Stimulated activated memory B cell treated with anti-CD40 and anti-IgM and Interleukin-4, amounts not matched to agents 10 μg/mL and 1 μg/mL and 100 μg/mL, for 72 hours (primary cell): ENCODE measurements around the gene ZNF462.

Source experiments
- ATAC-seq: fragments of 150-1000 bp; cut with Tn5 transposase; 2 replicates; pipeline ENCODE4 v1.10.0; 2021
- H3K27ac Mint-ChIP-seq: one replicate; pipeline ENCODE4 v1.8.0; 2022; ENCODE audit warnings: mild to moderate bottlenecking, mixed read lengths
- H3K27me3 Mint-ChIP-seq: one replicate; pipeline ENCODE4 v1.8.0; 2022; ENCODE audit warnings: mixed read lengths
- H3K36me3 Mint-ChIP-seq: one replicate; pipeline ENCODE4 v1.8.0; 2022; ENCODE audit warnings: mixed read lengths
- H3K4me1 Mint-ChIP-seq: one replicate; pipeline ENCODE4 v1.8.0; 2022; ENCODE audit warnings: mixed read lengths
- H3K4me3 Mint-ChIP-seq: one replicate; pipeline ENCODE4 v1.8.0; 2022; ENCODE audit warnings: mild to moderate bottlenecking, moderate library complexity, mixed read lengths
- H3K9me3 Mint-ChIP-seq: one replicate; pipeline ENCODE4 v1.8.0; 2022; ENCODE audit warnings: mixed read lengths

Gene ZNF462

GRCh38 chr9:106927916-106928315, 65.0 kb downstream of the ZNF462 start:
- Mint-ChIP-seq H3K27ac (no peak overlapping the region), H3K36me3 (no peaks in the 10 kb centered on the region), H3K9me3 (peaks cover 5% of the 10 kb centered on the region), H3K4me3 (no peak overlapping the region), H3K4me1 (no peaks in the 10 kb centered on the region), H3K27me3 (no peaks in the 10 kb centered on the region)
- no peak for ATAC-seq

GRCh38 chr9:106928350-106928749, 65.4 kb downstream of the ZNF462 start:
- peaks cover 5% of the 10 kb centered on the region for H3K9me3 Mint-ChIP-seq
- H3K4me3 Mint-ChIP-seq, result no peak overlapping the region
- no peak overlapping the region for H3K27ac Mint-ChIP-seq
- no peaks in the 10 kb centered on the region for H3K4me1 Mint-ChIP-seq
- H3K36me3 Mint-ChIP-seq, result no peaks in the 10 kb centered on the region
- H3K27me3 Mint-ChIP-seq, result no peaks in the 10 kb centered on the region
- no peak for ATAC-seq

- Mint-ChIP-seq H3K27ac (no peak overlapping the region), H3K4me3 (no peak overlapping the region), H3K9me3 (peaks cover 3% of the 10 kb centered on the region), H3K4me1 (no peaks in the 10 kb centered on the region), H3K27me3 (no peaks in the 10 kb centered on the region), H3K36me3 (no peaks in the 10 kb centered on the region)
- no peak for ATAC-seq
Observed at GRCh38 chr9:106929471-106930177, 66.7 kb downstream of the ZNF462 start.

DNA sequence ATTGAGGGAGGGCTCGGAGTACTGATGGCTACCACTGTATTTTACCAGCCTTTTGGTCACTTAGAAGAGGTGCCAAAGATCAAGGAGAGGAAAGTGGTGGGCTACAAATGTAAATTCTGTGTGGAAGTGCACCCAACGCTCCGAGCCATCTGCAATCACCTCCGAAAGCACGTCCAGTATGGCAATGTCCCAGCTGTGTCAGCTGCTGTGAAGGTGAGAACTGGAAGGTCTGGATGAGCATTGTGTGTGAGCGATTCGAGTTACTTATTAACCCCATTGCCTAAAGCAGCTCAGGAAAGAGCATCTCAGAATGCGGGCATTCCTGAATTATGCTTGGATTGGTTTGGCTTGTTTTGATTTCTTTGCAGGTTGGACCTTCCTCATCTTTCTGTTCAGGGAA, 67.5 kb downstream of the ZNF462 start:
- Mint-ChIP-seq H3K36me3 (no peaks in the 10 kb centered on the region), H3K4me1 (no peaks in the 10 kb centered on the region), H3K27ac (no peak overlapping the region), H3K27me3 (no peaks in the 10 kb centered on the region), H3K9me3 (no peaks in the 10 kb centered on the region), H3K4me3 (no peak overlapping the region)
- ATAC-seq, result no peak

DNA sequence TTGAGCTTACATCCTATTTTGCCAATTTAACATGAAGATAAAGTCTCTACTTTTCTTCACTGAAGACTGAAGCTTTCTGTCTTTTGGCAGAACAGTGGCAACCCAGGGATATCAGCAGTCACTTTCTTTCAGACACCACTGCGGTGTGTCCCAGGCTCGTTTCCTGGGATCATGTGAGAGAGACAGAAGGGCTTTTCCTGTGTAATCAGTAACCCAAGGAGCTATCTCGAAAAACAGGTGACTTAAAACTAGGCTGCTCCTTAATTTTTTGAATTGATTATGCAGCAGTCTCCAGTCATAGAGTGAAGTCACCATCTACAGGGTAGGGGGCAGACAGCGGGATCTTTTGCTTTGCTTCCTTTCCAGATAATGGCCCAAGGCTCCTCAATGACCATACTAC, 68.5 kb downstream of the ZNF462 start:
- no peak for ATAC-seq
- Mint-ChIP-seq H3K36me3 (no peaks in the 10 kb centered on the region), H3K4me3 (no peak overlapping the region), H3K4me1 (no peaks in the 10 kb centered on the region), H3K27ac (no peak overlapping the region), H3K9me3 (no peaks in the 10 kb centered on the region), H3K27me3 (no peaks in the 10 kb centered on the region)

GRCh38 chr9:106932178-106932577, 69.2 kb downstream of the ZNF462 start:
- ATAC-seq, result no peak
- H3K9me3 Mint-ChIP-seq, result no peaks in the 10 kb centered on the region
- H3K27me3 Mint-ChIP-seq, result no peaks in the 10 kb centered on the region
- no peak overlapping the region for H3K4me3 Mint-ChIP-seq
- no peaks in the 10 kb centered on the region for H3K36me3 Mint-ChIP-seq
- no peak overlapping the region for H3K27ac Mint-ChIP-seq
- no peaks in the 10 kb centered on the region for H3K4me1 Mint-ChIP-seq

DNA sequence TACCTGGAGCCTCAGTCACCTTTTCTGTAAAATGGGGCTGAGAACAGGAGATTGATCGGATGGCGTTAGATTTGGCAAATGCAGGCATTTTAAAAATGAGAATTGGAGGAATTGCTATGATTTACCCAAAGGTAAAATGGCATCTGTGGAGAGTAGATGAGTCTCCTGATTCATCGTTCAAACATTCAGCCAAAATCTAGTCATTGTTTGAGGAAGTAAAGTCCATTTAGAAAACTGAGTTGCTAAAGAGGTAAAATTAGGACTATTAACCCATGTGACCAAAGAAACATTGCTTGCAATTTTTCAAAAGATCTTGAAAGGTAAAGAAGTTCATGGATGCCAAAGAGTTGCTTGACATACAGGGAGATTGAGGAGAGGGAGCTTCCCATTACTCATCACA, 69.7 kb downstream of the ZNF462 start:
- H3K4me3 Mint-ChIP-seq, result no peak overlapping the region
- H3K36me3 Mint-ChIP-seq, result no peaks in the 10 kb centered on the region
- H3K4me1 Mint-ChIP-seq, result no peaks in the 10 kb centered on the region
- no peaks in the 10 kb centered on the region for H3K27me3 Mint-ChIP-seq
- no peak overlapping the region for H3K27ac Mint-ChIP-seq
- ATAC-seq, result no peak
- no peaks in the 10 kb centered on the region for H3K9me3 Mint-ChIP-seq

- H3K27me3 Mint-ChIP-seq, result no peaks in the 10 kb centered on the region
- ATAC-seq, result no peak
- H3K9me3 Mint-ChIP-seq, result no peaks in the 10 kb centered on the region
- H3K27ac Mint-ChIP-seq, result no peak overlapping the region
- no peaks in the 10 kb centered on the region for H3K4me1 Mint-ChIP-seq
- H3K36me3 Mint-ChIP-seq, result no peaks in the 10 kb centered on the region
- H3K4me3 Mint-ChIP-seq, result no peak overlapping the region
Observed at GRCh38 chr9:106933470-106933869, 70.5 kb downstream of the ZNF462 start.

- Mint-ChIP-seq H3K9me3 (peaks cover 2% of the 10 kb centered on the region), H3K36me3 (no peaks in the 10 kb centered on the region), H3K4me3 (no peak overlapping the region), H3K27ac (no peak overlapping the region), H3K4me1 (no peaks in the 10 kb centered on the region), H3K27me3 (no peaks in the 10 kb centered on the region)
- ATAC-seq, result no peak
Observed at GRCh38 chr9:106934442-106935238, 71.7 kb downstream of the ZNF462 start.

DNA sequence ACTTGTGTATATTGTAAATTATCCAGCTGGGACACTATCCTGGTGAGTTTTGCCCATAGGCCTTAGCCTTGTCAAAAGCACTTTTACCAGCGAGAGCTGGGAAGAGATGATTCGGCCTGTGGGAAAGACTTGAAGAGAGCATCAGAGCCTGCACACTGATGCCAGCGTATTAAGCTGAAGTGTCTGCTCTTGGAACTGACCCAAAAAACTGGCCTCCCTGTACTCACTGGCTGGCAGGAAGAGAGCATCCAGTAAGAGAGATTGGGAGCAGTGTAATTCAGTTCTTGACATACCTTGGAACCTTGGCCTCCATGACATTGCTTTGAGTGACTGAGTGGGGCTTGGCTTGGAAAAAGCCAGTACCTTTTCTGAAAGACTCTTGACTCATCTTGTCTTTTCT, 73.7 kb downstream of the ZNF462 start:
- Mint-ChIP-seq H3K9me3 (peaks cover 2% of the 10 kb centered on the region), H3K27ac (no peak overlapping the region), H3K4me1 (no peaks in the 10 kb centered on the region), H3K36me3 (no peaks in the 10 kb centered on the region), H3K27me3 (no peaks in the 10 kb centered on the region), H3K4me3 (no peak overlapping the region)
- no peak for ATAC-seq

DNA sequence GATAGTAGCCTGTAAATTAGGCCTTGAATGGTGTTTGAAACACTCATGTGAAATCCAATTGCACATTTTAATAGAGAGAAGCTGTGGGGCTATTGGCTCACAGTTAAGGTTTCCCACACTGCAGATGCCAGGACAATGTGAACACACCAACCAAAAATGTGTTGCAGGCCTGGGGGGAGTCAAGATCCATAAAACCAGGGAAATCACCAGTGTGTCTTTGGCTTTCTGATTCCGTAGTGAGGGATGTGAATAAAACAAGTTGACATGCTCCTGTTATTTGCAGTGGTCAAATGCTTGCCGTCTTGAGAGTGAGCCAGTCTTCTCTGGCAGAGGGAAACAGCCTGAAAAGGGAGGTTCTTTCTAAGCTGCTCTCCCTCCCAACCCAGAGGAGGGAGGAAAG, 79.0 kb downstream of the ZNF462 start:
- Mint-ChIP-seq H3K9me3 (peaks cover 2% of the 10 kb centered on the region), H3K36me3 (no peaks in the 10 kb centered on the region), H3K4me3 (no peak overlapping the region), H3K4me1 (no peaks in the 10 kb centered on the region), H3K27ac (no peak overlapping the region), H3K27me3 (no peaks in the 10 kb centered on the region)
- ATAC-seq, result no peak

DNA sequence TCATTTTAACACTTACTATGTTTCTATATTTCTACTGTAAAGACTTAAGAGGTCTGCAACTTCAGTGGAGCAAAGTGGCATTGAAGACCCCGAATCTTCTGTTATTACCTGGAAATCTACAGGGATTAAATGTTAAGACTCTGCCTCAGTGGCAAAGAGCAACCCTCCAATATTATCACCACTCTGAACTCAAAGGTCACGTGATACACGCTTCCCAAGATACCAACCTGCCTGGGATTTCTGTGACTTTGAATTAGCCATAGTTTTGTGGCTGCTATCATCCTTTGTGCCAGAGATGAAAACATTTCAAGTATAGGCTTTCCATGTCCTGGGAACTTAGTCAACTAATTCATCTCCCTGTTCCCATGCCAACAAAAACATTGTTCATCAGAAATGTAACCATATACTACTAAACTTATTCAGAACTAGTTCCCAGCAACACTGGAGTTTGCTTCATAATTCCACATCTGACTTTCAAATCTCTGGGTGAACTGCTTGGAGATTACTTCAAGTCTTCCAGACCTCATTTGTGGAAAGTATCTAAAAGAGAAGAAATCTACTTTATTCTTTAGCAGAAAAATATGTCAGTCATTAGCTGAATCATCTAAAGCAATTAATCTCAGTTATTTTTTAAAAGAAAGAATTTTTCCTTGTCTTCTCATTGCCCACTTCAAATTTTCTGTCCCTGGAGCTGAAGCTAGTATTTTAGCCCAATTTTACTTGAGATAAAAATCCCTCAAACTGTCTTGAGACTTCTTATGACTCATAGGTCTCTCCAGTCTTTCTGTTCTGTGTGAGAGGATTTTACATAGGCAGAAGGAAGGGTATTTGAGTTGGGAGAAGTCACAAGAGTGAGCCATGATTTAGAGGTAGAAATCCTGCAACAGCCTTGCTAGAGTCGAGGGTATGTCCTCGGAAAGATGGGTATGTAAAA, 83.0 kb downstream of the ZNF462 start:
- H3K27ac Mint-ChIP-seq, result no peak overlapping the region
- no peaks in the 10 kb centered on the region for H3K4me1 Mint-ChIP-seq
- H3K27me3 Mint-ChIP-seq, result no peaks in the 10 kb centered on the region
- H3K9me3 Mint-ChIP-seq, result no peaks in the 10 kb centered on the region
- no peak for ATAC-seq
- no peak overlapping the region for H3K4me3 Mint-ChIP-seq
- no peaks in the 10 kb centered on the region for H3K36me3 Mint-ChIP-seq

DNA sequence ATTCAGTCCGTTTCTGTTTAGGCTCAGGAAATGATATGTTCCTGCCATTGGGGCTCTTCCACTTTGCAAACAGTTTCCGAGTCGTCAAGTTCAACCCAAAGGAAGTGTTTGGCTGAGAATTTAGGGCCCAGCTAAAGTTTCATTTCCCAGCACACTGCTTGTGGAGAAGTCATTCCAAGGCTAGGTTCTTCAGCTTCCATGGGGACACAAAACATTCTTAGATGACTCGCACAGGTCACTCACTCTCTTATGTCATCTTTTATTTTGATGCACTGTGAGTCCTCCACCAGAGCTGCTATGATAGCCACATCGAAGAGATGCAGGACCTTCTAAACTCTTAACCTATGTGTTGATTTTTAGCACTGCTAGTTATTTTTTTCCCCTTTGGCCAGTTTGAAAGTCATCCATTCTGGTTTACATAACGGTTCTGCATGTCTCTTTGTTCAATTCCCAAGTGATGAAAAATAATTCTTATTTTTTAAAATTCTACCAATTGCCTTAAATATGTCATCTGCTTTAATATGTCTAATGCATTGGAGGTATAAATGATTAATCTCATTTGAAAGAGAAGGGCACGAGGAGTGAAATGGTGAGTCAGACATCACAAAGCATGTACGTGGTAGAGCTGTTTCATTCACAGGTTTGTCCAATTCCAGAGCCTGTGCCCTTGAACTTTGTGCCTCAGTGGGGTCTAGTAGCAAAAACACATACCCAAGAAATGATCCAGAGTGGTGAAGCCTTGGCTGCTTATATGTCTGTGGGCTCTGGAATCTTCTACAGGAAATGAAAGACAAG, 84.3 kb downstream of the ZNF462 start:
- Mint-ChIP-seq H3K36me3 (no peaks in the 10 kb centered on the region), H3K27me3 (no peaks in the 10 kb centered on the region), H3K9me3 (no peaks in the 10 kb centered on the region), H3K4me1 (no peaks in the 10 kb centered on the region), H3K4me3 (no peak overlapping the region), H3K27ac (no peak overlapping the region)
- ATAC-seq, result no peak

GRCh38 chr9:106953174-106953573, 90.2 kb downstream of the ZNF462 start:
- no peak for ATAC-seq
- H3K27me3 Mint-ChIP-seq, result no peaks in the 10 kb centered on the region
- H3K9me3 Mint-ChIP-seq, result peaks cover 9% of the 10 kb centered on the region
- no peak overlapping the region for H3K27ac Mint-ChIP-seq
- no peak overlapping the region for H3K4me3 Mint-ChIP-seq
- H3K4me1 Mint-ChIP-seq, result no peaks in the 10 kb centered on the region
- no peaks in the 10 kb centered on the region for H3K36me3 Mint-ChIP-seq

DNA sequence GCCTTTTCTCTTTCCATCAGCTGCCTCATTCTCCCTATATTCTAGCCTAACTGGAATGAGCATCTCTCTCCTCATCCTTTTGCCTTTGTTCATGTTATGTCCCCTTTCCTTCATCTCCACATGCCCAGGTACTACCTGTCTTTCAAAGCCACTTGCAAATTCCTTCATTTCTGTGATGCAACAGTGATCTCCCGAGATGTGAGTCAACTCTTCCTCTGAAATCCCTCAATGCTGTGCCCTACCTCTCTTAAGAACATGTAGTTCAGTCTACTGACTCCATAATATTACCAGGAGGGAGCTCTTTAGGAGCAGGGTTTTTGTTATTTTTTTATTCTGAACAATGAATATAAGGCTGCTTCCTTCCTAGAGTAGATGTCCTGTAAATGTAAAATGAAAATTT, 91.6 kb downstream of the ZNF462 start:
- Mint-ChIP-seq H3K27ac (no peak overlapping the region), H3K36me3 (no peaks in the 10 kb centered on the region), H3K4me1 (no peaks in the 10 kb centered on the region), H3K9me3 (peaks cover 9% of the 10 kb centered on the region), H3K27me3 (no peaks in the 10 kb centered on the region), H3K4me3 (no peak overlapping the region)
- no peak for ATAC-seq
